UCSD-AML1 (cell line): Measurements from ENCODE around the gene SIX2.
A peak's percentile ranks its signal among the peaks of the same experiment; 100 is the strongest.

Source experiments
- DNase-seq: peaks from one replicate; lab custom pipeline; 2025; ENCODE audit not compliant: unreplicated experiment; lab: John Stamatoyannopoulos, UW

The SIX2 gene

DNA sequence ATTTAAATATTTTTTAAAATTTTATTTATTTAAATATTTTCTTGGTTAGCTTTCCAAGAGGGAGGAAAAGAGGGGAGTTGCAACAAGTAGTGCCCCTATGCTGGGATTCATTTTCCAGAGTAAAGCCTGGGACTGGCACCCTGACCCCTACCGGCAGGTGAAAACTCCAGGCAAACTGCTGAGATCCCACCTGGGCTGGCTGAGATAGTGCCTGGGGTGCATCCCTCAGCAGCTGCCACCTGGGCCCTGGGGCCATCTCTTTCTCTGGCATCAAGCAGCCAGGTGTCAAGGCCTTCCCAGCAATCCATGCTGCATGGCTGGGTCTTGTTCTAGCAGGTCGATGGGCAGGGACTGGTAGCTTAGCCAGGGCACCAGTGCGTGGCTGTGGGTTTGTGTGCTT is 6.6 kb downstream of the SIX2 start:
- DNase-seq = no peak

DNA sequence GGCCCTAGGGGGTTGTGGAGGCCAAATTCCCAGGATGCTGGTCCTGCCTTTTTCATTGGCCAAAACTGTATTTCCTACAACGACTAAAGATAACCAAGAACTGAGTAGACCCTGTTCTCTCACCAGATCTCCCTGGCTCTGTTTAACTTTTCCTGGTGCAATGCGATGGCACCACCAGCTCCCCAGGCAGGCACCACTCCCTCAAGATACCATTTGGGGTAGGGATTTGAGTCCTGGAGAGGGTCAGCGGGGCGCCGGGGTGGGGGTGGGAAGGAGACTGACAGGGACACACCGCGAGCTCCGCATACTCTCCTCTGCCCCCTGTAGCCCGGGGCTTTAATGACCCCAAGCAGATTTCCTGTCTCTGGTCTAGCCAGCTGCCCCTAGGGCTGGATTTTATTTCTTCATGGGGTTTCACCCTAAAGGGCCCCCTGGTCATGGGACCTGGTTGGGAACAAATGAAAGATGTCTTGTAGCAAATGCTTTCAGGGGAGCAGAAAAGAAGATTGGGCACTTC is 7.3 kb downstream of the SIX2 start:
- DNase-seq = no peak

DNA sequence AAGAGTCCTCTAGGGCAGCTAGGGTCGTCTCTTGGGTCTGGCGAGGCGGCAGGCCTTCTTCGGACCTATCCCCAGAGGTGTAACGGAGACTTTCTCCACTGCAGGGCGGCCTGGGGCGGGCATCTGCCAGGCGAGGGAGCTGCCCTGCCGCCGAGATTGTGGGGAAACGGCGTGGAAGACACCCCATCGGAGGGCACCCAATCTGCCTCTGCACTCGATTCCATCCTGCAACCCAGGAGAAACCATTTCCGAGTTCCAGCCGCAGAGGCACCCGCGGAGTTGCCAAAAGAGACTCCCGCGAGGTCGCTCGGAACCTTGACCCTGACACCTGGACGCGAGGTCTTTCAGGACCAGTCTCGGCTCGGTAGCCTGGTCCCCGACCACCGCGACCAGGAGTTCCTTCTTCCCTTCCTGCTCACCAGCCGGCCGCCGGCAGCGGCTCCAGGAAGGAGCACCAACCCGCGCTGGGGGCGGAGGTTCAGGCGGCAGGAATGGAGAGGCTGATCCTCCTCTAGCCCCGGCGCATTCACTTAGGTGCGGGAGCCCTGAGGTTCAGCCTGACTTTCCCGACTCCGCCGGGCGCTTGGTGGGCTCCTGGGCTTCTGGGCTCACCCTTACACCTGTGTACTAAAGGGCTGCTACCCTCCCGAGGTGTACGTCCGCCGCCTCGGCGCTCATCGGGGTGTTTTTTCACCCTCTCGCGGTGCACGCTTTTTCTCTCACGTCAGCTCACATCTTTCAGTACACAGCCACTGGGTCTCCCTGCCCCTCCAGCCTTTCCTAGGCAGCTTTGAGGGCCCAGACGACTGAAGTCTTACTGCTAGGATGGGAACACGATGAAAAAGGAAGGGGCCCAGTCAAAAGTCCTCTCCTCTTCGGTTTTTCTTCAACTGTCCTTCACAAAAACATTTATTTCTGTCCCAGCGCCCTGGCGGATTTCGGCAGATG is 8.1 kb downstream of the SIX2 start:
- no peak for DNase-seq

DNA sequence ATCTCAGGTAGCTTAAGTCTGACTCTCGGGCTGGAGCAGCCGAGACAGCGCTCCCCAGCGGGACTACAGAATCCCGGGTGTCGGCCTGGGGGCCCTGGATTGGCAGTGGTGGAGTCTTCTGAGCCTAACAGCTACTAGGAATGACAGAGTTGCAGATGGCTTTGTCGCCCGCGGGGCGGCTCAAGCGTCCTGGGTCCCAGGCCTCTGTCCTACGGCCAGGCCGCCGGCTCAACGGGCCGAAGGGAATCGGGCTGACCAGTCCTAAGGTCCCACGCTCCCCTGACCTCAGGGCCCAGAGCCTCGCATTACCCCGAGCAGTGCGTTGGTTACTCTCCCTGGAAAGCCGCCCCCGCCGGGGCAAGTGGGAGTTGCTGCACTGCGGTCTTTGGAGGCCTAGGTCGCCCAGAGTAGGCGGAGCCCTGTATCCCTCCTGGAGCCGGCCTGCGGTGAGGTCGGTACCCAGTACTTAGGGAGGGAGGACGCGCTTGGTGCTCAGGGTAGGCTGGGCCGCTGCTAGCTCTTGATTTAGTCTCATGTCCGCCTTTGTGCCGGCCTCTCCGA is 8.8 kb downstream of the SIX2 start:
- no peak for DNase-seq

DNA sequence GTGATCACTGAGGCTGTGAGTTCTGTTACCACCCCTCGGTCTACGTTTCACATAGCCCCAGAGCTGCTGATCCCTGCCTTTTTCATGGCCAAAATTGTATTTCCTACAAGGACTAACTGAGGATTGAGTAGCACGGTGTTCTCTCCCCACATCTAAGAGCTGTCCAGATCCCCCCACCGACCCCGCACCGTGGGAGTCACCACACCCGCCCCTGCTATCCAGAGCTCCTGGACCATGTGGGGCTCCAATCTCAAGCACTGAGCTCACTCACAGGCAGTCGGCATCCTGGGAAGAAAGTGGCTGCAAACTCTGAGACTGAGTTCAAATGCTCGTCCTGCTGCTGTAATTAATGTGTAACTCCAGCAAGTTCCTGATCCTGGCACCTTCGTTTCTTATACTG is 9.7 kb downstream of the SIX2 start:
- DNase-seq = no peak

DNA sequence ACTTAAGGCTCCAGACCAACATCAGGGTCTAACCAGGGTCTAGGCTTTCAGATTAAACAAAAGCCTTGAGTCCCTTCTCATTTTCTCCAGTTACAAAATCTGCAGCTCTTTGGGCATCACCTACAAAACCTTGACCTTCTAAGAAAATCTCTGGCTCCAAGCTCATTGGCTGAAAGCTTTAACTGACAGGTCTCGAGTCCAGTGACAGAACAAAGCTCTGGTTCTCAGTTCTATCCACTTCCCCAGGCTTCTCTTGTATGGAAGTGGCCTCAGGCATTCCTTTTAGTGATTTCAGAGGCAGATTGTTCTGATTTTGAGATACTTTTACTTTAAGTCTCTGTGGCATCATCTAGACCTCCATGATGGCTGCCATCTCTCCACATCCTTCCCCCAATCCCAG is 11.3 kb downstream of the SIX2 start:
- no peak for DNase-seq

DNA sequence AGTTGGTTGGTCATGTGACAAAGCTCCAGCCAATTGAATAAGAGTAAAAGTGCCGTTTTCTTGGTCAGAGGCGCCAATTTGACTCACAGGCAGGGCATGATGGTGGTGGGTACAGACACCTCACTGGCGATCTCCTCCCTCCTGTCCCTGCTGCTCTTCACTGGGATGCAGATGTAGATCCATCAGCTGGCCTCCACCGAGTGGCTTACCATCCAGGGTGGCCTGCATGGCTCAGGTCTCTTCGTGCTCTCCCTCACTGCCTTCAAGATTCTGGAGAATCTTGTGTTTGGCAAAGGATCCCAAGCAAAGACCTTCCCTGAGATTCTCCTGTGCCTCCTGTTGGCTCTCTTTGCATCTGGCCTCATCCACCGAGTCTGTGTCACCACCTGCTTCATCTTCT is 12.9 kb downstream of the SIX2 start:
- no peak for DNase-seq

DNA sequence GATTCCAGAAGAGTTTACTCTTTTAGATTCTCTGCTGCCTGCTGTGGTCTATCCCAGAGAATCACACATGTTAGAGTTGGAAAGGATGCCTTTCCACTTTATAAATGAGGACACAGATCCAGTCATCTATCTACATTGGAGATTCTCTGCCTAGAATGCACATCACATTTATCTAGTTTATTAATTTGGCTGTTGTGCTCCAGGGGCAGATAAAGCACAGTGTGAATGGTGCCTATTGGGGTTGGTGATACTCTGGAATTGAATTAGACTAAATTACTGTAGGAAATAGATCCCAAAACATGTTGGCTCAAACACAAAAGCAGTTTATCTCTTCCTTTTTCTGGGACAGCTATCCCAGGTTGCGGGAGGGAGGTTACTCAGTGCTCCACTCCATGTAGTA is 14.9 kb downstream of the SIX2 start:
- no peak for DNase-seq

DNA sequence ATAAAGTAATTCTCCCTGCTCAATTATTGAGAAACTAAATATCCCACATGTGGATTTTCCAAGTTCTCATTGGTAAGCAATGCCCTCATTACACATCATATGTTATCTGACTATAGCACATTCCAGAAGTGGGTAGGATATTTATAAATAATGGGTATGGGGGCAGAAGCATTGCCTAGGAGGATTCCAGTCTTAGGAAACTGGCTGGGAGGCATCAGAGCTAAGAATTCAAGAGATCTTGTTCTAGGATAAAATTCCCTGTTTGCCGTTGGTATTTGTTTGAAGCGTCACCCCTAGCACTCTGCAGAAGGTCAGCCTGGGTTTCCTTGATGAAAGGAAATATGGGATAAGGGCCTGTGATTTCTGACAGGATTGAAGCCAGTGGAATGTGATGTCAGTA is 20.1 kb downstream of the SIX2 start:
- DNase-seq = no peak

DNA sequence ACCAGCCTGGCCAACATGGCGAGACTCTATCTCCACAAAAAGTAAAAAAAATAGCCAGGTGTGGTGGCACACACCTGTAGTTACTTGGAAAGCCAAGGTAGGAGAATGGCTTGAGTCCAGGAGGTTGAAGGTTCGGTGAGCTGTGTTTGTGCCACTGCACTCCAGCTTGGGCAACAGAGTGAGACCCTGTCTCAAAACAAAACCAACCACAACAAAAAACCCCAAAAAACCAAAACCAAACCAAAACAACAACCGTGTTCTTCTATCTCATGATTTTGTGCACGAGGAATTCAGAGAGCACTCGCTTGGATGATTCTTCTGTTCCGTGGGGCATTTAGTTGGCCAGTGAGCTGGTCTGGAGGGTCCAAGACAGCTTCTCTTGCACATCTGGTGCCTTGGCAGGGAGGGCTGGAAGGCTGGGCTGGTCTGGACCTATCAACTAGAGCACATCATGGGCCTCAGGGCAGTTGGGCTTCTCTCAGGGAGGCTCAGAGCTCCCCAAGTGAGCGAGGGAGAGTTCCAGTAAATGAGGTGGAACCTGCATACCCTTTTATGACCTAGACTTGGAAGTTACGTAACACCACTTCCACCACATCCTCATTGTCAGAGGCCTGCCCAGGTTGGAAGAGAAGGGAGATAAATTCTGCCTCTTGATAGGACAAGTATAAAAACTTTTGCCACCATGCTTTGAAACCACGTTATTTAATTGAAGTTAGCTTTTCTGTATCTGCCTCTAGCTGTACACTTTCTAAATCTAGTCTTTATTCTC is 25.2 kb downstream of the SIX2 start:
- no peak for DNase-seq

DNA sequence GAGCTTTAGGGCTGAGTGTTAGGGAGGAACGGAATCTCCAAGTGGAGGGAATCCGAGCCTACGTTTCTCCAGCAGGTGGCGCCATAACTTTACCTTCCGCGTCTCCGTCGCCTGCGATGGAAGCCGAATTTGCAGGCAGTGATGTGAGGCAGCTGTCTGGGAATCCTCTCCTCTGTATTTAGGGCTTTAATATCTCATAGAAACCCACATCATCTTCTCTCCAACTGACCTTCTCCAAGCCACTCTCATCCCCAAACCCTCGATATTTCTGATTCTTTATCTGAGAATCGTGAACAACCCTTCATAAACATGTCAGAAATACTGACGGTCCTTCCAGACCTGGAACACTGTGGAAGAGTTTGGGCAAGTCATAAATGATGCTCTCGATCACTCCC is 27.5 kb downstream of the SIX2 start:
- DNase-seq = peak; percentile 69

DNA sequence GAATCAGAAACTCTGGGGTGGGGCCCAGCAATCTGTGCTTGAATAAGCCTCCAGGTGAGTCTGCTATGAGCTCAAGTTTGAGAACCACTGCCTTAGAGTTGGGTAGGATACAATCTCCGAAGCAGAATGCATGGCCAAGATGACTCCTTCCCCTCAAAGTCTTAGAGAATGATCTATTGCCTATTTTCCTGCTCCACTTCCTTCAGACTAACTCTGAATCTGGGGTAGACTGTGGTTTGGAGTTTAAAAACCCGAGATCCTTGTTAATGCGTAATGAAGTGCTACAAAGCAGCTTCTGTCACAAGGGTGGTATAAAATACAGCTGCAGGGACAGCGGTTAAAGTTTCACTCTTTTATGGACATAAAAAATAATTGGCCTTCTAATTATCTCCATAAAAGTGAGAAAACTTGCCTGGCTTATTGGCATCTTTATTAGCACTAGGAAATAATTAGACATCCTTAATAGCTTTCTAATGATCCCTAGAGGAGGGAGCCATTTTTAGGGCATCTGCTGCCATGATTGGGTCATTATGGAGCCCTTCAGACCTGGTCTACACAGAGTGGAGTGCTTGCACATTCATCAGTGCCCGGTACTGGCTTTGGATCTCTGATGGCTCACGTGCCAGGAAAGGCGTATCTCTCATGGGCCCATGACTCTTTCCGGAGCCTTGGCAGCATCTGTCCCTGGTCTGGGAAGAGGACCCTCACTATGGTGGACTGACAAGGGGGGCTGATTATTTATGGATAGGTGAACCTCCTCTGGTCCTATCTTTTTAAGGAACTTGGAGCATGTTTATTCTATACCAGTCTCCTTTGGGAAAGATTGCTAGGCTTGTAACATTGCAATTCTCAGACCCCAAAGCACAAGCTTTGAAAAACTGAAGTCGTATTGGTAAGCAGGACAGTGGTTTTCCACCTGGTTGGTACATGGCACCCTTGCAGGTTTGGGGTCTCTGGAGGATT is 28.2 kb downstream of the SIX2 start:
- no peak for DNase-seq

DNA sequence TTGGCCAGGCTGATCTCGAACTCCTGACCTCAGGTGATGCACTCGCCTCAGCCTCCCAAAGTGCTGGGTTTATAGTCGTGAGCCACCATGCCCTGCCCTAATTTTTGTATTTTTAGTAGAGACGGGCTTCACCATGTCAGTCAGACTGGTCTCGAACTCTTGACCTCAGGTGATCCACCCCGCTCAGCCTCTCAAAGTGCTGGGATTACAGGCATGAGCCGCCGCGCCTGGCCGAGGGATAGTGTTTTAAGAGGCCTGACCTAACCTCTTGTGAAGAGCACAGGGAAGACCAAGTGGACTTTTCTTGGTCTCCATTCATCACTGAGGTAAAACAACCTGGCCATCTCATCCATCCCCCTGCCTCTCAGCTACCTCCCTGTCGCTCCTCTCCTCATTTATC is 29.7 kb downstream of the SIX2 start:
- DNase-seq = no peak

DNA sequence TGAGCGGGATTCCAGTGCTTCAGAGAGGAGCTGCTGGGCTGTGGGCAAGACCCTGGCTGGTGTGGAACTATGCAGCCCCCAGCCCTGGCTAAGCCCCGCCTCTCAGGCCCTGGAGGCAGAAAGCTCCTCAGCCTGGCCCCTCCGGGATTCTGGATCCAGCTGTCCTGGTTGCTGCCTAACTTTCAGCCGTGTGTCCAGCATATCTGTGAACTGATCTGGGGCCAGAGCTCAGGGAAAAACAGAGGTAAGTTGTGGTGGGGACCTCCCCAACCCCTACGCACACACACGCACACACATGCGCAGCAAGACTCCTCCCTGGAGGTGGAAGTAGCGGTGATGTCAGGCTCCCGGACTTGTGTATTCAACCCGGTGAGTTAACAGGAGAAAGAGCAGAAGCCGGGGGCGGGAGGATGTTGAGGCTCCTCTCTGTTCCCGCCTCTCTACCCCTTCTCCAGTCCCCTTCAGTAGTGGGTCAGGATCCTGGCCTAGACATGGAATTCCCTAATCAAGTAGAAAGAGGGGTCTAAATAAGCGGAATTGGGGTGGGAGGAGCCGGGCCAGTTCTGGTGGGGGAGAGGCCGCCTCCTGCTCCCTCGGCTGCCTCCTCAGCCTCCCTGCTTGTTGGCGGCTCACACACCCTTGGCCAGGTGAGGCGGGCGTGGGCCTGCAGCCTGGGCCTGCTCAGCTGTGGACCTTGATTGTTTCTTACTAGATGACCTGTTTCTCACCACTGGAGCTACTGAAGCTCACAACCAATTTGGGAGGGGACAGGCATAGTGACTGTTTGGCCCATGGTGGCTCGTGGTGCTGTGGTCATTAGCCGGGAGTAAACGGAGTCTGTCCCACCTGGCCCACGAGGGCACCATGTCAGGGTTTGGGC is 33.4 kb downstream of the SIX2 start:
- no peak for DNase-seq

DNA sequence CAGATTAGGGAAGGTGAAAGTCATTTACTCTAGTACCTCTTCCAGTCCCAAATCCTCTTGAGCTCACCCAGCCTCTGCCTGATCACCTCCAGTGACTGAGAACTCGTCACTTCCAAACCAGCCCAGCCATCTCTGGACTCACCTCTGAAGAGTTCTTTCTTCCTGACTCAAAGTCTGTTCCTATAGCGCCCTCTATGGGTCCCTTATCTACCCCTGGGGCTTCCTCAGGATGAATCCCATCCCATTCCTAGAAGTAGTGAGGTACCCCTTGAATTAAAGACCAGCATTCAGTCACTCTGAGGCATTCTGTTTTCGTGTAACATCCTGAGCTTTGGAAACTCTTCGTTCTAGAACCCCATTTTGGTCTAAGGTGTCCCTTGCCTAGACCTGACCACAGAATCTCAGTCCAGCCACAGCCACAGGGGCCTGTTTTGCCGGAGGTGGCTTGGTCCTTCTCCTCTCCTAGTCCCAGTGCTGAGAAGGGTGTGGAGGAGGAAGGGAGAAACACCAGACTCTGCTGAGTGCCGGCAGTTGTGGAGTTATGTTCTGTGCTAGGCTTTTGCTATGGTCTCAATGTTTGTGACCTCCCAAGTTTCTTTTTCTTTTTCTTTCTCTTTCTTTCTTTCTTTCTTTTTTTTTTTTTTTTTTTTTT is 35.1 kb downstream of the SIX2 start:
- no peak for DNase-seq

DNA sequence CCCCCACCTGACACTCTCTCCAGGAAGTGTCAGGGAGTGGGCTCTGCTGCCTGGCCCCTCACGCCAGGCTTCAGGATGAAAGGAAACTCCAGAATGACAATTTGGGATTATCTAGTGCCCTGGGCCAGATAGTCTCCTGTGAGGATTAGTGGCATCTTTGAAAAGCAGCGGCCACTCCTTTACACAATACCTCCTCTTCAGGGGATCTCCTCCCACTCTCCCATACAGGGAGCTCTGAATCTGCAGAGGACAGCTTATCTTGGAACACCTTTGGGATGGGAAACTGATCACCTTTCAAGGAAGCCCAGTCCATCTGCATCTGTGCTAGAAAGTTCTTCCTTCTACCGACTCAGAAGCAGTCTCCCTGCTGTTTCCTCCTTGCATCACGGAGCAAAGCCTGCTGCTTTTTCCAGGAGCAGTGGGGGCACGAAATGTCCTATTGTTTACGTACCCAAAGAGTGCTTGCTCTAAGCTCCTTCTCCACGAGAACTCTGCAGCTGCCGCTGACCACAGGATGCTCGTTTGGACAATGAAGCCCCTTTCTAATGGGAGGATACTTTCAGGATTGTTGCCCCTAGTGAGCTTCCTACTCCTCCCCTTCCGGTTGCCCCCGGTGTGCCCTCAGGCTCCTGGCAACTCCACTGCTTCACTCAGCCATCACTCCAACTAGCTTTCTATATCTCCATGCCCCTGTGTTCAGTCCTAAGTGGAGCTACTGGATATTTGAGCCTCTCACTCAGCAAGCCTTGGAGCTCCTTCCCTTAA is 36.3 kb downstream of the SIX2 start:
- no peak for DNase-seq

DNA sequence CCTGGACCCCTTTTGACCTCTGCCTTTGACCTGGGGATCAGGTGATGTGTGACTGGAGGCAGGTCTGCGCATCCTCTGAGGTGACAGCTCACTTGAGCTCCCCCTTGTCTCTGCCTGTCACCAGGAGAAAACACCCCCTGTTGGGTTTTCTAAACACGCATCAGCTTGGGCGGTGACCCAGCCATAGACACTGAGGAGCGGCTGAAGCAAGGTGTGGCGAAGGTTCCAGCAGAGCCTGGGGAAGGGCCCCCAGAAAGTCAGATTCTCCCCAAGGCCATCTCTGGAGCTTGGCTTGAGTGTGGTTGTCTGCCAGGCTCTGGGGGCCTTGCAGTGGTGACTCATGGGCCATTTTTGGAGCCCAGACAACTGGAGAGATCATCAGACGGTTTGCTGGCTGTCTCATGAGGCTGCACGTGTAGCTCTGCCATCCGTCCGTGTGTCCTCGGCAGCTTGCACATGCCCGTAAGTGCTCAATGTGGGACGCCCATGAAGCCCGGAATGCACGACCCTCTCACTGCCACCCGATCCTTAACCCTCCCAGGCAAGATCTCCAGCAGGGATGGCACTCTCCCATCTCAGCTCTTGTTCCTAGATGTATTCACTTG is 38.3 kb downstream of the SIX2 start:
- no peak for DNase-seq

DNA sequence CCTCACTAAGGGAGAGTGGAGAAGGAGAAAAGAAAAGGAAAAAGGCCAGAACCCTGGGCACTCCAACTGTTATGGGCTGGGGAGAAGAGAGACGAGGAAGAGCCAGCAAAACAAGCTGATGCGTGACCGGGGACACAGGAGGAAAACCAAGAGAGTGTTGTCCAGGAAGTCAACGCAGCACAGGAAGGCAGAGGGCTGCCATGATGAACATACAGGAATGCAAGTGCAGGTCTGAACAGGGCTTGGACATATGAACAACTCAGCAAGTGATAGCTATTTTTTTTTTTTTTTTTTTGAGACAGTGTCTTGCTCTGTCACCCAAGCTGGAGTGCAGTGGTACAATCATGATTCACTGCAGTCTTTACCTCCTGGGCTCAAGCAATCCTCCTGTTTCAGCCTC is 39.3 kb downstream of the SIX2 start:
- DNase-seq = no peak
